GM19035 (cell line): Measurements from ENCODE around the gene ANKMY1.
"Not testable (repeated sequence)": the region's sequence is repeated elsewhere in the genome, so short reads cannot be mapped to it uniquely, and the experiment has no call there.

Source experiments
- ATAC-seq: cut with Tn5 transposase; IDR thresholded peaks from one replicate; pipeline ENCODE4 v1.9.1; 2021; ENCODE audit not compliant: unreplicated experiment

ANKMY1 gene

GRCh38 chr2:240556553-240557100 is 1.2 kb downstream of the ANKMY1 start:
- ATAC-seq: no peak

- no peak for ATAC-seq
Observed at GRCh38 chr2:240555541-240556250, 2.1 kb downstream of the ANKMY1 start.

- no peak for ATAC-seq
Observed at GRCh38 chr2:240554767-240555493, 2.9 kb downstream of the ANKMY1 start.

GRCh38 chr2:240553956-240554480 is 3.8 kb downstream of the ANKMY1 start:
- no peak for ATAC-seq

- ATAC-seq: no peak
Observed at GRCh38 chr2:240551811-240552210, 6.0 kb downstream of the ANKMY1 start.

- ATAC-seq: no peak
Observed at GRCh38 chr2:240551288-240551687, 6.5 kb downstream of the ANKMY1 start.

- ATAC-seq: no peak
Observed at GRCh38 chr2:240539906-240540305, 17.9 kb downstream of the ANKMY1 start.

GRCh38 chr2:240539101-240539500 is 18.7 kb downstream of the ANKMY1 start:
- not testable (repeated sequence) for ATAC-seq

- no peak for ATAC-seq
Observed at GRCh38 chr2:240538031-240538780, 19.6 kb downstream of the ANKMY1 start.

- no peak for ATAC-seq
Observed at GRCh38 chr2:240532031-240532775, 25.6 kb downstream of the ANKMY1 start.

GRCh38 chr2:240531038-240531437 is 26.8 kb downstream of the ANKMY1 start:
- ATAC-seq: no peak

- no peak for ATAC-seq
Observed at GRCh38 chr2:240530181-240530580, 27.6 kb downstream of the ANKMY1 start.

- ATAC-seq: no peak
Observed at GRCh38 chr2:240529344-240529999, 28.3 kb downstream of the ANKMY1 start.

GRCh38 chr2:240528406-240529040 is 29.3 kb downstream of the ANKMY1 start:
- no peak for ATAC-seq

GRCh38 chr2:240527153-240527750 is 30.5 kb downstream of the ANKMY1 start:
- no peak for ATAC-seq

- ATAC-seq: no peak
Observed at GRCh38 chr2:240526521-240526920, 31.3 kb downstream of the ANKMY1 start.

GRCh38 chr2:240525802-240526201 is 32.0 kb downstream of the ANKMY1 start:
- no peak for ATAC-seq

GRCh38 chr2:240524963-240525718 is 32.6 kb downstream of the ANKMY1 start:
- no peak for ATAC-seq
